Skeletal muscle tissue (tissue), 4 donors: Measurements from ENCODE around the gene B4GALT1. TPM values are rescaled to one million over a fixed set of nuclear protein-coding genes. Genes with fewer than 3 reads are reported as not detected.
"Not testable (repeated sequence)": the region's sequence is repeated elsewhere in the genome, so short reads cannot be mapped to it uniquely, and the experiment has no call there.

ENCODE experiments used
- H3K27ac ChIP-seq: one replicate; pipeline ENCODE4 v1.7.0; 2013; ENCODE audit warnings: mild to moderate bottlenecking, low read depth, low read length, inconsistent platforms
- H3K27me3 ChIP-seq, 3 donors: one replicate each; pipeline ENCODE4 v1.7.0; 2013; ENCODE audit warnings: low read length in 3 of 3; ENCODE audit not compliant: control insufficient read depth in 3 of 3, insufficient read depth in 3 of 3
- H3K36me3 ChIP-seq, 3 donors: one replicate each; pipeline ENCODE4 v1.7.0; 2013; ENCODE audit warnings: low read length in 3 of 3; ENCODE audit not compliant: control insufficient read depth in 3 of 3, insufficient read depth in 3 of 3
- H3K4me1 ChIP-seq, 3 donors: one replicate each; pipeline ENCODE4 v1.7.0; 2013; ENCODE audit warnings: low read length in 3 of 3, mild to moderate bottlenecking in 3 of 3; ENCODE audit not compliant: control insufficient read depth in 3 of 3, insufficient read depth in 3 of 3
- H3K4me3 ChIP-seq, 3 donors: one replicate each; pipeline ENCODE4 v1.7.0; 2013; ENCODE audit warnings: low read length in 3 of 3
- H3K9ac ChIP-seq, 3 donors: one replicate each; pipeline ENCODE4 v1.7.0; 2013; ENCODE audit warnings: low read length in 3 of 3, mild to moderate bottlenecking in 3 of 3, moderate library complexity in 2 of 3, low read depth in 1 of 3
- H3K9me3 ChIP-seq, 3 donors: one replicate each; pipeline ENCODE4 v1.7.0; 2013; ENCODE audit warnings: low read length in 3 of 3; ENCODE audit not compliant: control insufficient read depth in 3 of 3
- total RNA-seq: library from RNA; depleted of rRNA; stranded (reverse); fragments of >200 nt; gene quantifications from one replicate; pipeline ENCODE4 v1.2.3, GENCODE V29; 2014
- donor health status: Osteomylitis.

The B4GALT1 gene
- total RNA-seq, 1 donor from 2014 or later: 14.1 TPM

DNA sequence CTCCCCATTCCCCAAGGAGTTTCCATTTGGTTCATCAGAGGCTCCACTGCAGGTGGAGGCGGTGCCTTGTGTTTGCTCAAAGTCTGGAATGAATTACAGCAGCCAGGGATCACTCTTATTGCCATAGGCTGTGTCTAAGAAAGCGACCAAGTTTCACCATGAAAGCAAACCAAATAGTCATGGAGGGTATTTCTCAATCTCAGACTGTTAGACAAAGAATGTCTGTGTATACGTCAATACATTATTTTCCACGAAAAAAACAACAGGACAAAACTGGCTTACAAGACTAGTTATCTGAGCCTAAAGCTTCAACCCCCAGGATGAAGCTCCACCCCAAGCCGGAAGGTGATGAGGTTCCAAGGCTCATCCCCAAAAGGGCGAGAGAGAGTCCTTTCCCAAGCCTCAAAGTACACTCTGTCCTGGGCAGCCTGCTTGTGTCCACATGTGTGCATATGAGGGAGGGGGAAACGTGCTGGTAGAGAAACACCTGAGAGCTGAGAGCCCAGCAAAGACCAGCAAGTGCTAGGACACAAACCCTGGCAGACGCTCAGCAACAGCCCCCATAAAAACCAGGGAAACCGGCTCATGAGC is 4.3 kb downstream of the B4GALT1 start:
- no peaks in the 10 kb centered on the region for H3K27me3 ChIP-seq
- H3K4me1 ChIP-seq: peaks cover 76 to 88% (median 84%) of the 10 kb centered on the region in 3 donors
- peak overlapping the region; percentile 0 to 93 (median 49) for H3K4me3 ChIP-seq
- H3K9ac ChIP-seq: peak overlapping the region in 1 of 3 donors; percentile 94
- H3K9me3 ChIP-seq: no peaks in the 10 kb centered on the region
- H3K27ac ChIP-seq: peak overlapping the region; percentile 97
- H3K36me3 ChIP-seq: no peaks in the 10 kb centered on the region

- Histone ChIP-seq H3K9me3 (no peaks in the 10 kb centered on the region), H3K27me3 (no peaks in the 10 kb centered on the region), H3K9ac (peak overlapping the region in 2 of 3 donors; percentile 52 to 68), H3K36me3 (no peaks in the 10 kb centered on the region), H3K4me3 (peak overlapping the region; percentile 1 to 51 (median 36)), H3K27ac (peak overlapping the region; percentile 97), H3K4me1 (peaks cover 83 to 95% (median 86%) of the 10 kb centered on the region in 3 donors)
Measured at GRCh38 chr9:33161589-33162132, 5.5 kb downstream of the B4GALT1 start.

- H3K4me3 ChIP-seq: peak overlapping the region; percentile 1 to 51 (median 36)
- H3K27me3 ChIP-seq: no peaks in the 10 kb centered on the region
- peaks cover 86 to 97% (median 88%) of the 10 kb centered on the region in 3 donors for H3K4me1 ChIP-seq
- H3K27ac ChIP-seq: peak overlapping the region; percentile 97
- H3K9ac ChIP-seq: peak overlapping the region; percentile 35 to 68 (median 52)
- H3K9me3 ChIP-seq: no peaks in the 10 kb centered on the region
- H3K36me3 ChIP-seq: no peaks in the 10 kb centered on the region
Measured at GRCh38 chr9:33161011-33161588, 6.0 kb downstream of the B4GALT1 start.

- Histone ChIP-seq H3K4me1 (peaks cover 83 to 94% (median 85%) of the 10 kb centered on the region in 3 donors), H3K27ac (peak overlapping the region; percentile 97), H3K9ac (peak overlapping the region in 1 of 3 donors; percentile 52)
- not testable (repeated sequence) for H3K27me3 ChIP-seq, H3K36me3 ChIP-seq, H3K4me3 ChIP-seq, H3K9me3 ChIP-seq
Measured at GRCh38 chr9:33160446-33160845, 6.7 kb downstream of the B4GALT1 start.

DNA sequence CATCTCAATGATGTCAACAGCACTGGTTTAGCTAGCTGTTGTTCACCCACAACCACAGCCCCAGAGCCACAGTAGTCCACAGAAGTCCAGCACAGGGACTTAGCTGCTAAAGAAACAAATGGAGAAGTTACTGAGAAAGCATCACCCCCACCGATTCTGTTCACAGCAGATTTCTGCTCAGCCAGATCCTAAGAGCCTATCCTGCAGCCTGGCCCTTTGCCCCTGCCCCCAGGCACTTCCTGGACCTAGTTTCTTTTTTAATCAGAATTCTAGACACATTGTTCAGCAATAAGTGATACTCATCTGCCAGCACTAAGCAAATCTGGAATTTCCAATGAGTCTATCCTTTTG is 7.4 kb downstream of the B4GALT1 start:
- Histone ChIP-seq H3K4me1 (peaks cover 86 to 94% (median 88%) of the 10 kb centered on the region in 3 donors), H3K27ac (peak overlapping the region; percentile 97), H3K36me3 (no peaks in the 10 kb centered on the region), H3K9ac (peak overlapping the region; percentile 25 to 68 (median 55)), H3K9me3 (no peaks in the 10 kb centered on the region), H3K27me3 (no peaks in the 10 kb centered on the region), H3K4me3 (peak overlapping the region in 1 of 3 donors; percentile 46)

GRCh38 chr9:33158843-33159776 is 8.0 kb downstream of the B4GALT1 start:
- H3K36me3 ChIP-seq: no peaks in the 10 kb centered on the region
- H3K4me3 ChIP-seq: peak overlapping the region in 1 of 3 donors; percentile 46
- H3K9ac ChIP-seq: peak overlapping the region; percentile 26 to 68 (median 55)
- peak overlapping the region; percentile 97 for H3K27ac ChIP-seq
- no peaks in the 10 kb centered on the region for H3K9me3 ChIP-seq
- H3K27me3 ChIP-seq: no peaks in the 10 kb centered on the region
- H3K4me1 ChIP-seq: peaks cover 86 to 89% (median 88%) of the 10 kb centered on the region in 3 donors

DNA sequence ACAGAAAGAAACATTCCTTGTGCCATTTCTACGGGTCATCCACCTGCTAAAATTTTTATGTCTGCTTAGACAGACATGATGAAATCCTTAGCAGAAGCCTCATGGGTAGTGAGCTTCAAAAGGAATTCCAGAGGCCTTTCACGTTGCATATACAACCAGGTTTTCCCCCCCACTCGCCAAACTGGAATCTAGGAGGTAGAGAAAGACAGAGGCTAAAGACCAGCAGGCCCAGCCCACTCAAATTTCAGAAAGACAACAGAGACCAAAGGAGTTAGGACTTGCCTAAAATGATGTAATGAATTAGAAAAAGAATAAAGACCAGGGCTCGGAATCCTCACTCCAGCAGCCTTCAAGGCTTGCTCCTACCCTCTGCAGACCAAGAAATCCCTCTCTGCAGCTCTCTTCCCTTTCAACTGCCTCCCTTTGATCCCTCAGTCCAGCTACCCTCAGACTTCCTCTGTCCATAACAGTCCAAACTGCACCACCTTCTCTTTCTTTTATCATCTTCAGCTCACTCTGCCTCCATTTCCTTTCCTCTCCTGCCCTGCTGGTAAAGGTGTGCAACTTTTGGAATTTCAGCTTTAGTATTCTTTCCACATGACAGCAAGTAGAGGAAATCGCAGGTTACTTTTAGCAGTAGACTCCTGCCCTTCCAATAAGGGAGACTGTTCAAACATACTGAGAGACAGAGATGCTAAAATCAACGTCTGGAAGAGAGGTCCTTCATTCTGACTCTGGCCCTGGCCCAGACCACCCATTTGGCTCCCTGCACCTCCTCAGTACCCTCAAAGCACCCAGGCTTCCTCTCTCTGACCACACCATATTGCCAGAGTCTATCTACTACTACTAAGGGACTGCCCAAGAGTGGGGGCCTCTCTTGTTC is 8.9 kb downstream of the B4GALT1 start:
- H3K27ac ChIP-seq: peak overlapping the region; percentile 97
- H3K27me3 ChIP-seq: no peaks in the 10 kb centered on the region
- peak overlapping the region in 1 of 3 donors; percentile 26 for H3K4me3 ChIP-seq
- peak overlapping the region in 2 of 3 donors; percentile 19 to 26 for H3K9ac ChIP-seq
- peaks cover 77 to 80% (median 79%) of the 10 kb centered on the region in 3 donors for H3K4me1 ChIP-seq
- H3K36me3 ChIP-seq: no peaks in the 10 kb centered on the region
- no peaks in the 10 kb centered on the region for H3K9me3 ChIP-seq

DNA sequence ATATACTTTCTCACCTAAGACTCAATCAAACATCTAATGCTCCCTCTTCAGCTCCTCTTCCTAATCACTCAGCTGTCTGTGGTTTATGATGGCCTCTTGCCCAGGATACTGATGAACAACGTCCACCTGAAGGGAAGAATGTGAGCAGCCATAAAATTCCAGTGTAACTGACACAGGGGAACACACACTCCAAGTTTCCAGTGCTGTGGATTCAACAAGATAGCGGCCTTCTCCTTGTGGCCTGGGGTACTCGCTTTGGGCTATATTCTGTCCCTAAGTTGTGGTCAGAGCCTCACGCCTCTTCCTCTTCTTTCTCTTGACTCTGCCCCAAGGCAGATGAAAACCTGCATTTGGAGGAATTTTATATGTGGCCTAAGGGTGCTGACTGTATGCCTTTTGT is 11.7 kb downstream of the B4GALT1 start:
- H3K36me3 ChIP-seq: no peaks in the 10 kb centered on the region
- peaks cover 63 to 64% (median 64%) of the 10 kb centered on the region in 3 donors for H3K4me1 ChIP-seq
- H3K27me3 ChIP-seq: no peaks in the 10 kb centered on the region
- no peak overlapping the region for H3K27ac ChIP-seq
- H3K4me3 ChIP-seq: no peak overlapping the region
- H3K9ac ChIP-seq: no peak overlapping the region
- H3K9me3 ChIP-seq: no peaks in the 10 kb centered on the region

DNA sequence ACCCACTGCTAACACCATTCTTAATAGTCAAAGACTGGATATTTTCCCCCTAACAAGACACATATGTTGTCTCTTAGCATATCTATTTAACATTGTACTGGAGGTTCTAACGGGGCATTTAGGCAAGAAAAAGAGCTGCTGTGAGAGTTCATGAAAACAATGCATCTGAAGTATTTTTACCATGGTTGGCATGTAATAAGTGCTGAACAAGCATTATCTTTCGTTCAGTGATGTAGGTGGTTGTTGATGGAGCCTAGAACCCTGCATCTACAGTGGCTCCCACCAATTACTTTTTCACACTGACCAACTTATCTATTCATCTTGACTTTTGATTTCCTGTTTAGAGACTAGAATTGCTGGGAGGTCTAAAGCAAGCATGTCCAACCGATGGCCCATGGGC is 12.8 kb downstream of the B4GALT1 start:
- H3K27ac ChIP-seq: no peak overlapping the region

More for the DNA sequence above, 12.8 kb downstream of the B4GALT1 start:
- no peak overlapping the region for H3K4me3 ChIP-seq
- H3K9me3 ChIP-seq: no peaks in the 10 kb centered on the region
- H3K36me3 ChIP-seq: no peaks in the 10 kb centered on the region
- H3K27me3 ChIP-seq: no peaks in the 10 kb centered on the region
- peaks cover 54 to 60% (median 56%) of the 10 kb centered on the region in 3 donors for H3K4me1 ChIP-seq
- no peak overlapping the region for H3K9ac ChIP-seq
